Endodermal cell (in vitro differentiated cells): Measurements from ENCODE around the gene MED13L. TPM values are rescaled to one million over a fixed set of nuclear protein-coding genes. Genes with fewer than 3 reads are reported as not detected.

Experiments
- DNase-seq: peaks from one replicate; pipeline ENCODE4 v3.0.0-alpha.2; 2017
- H3K27ac ChIP-seq: 2 replicates; pipeline ENCODE4 v1.5.1; 2013; ENCODE audit warnings: mild to moderate bottlenecking, low read depth, low read length, moderate library complexity
- H3K27me3 ChIP-seq: 2 replicates; pipeline ENCODE4 v1.6.1; 2013; ENCODE audit warnings: mild to moderate bottlenecking, low read length, moderate library complexity; ENCODE audit not compliant: insufficient read depth, control insufficient read depth, poor library complexity, severe bottlenecking
- H3K36me3 ChIP-seq: 2 replicates; pipeline ENCODE4 v1.7.0; 2013; ENCODE audit warnings: mild to moderate bottlenecking, low read length, moderate library complexity; ENCODE audit not compliant: control insufficient read depth, insufficient read depth
- H3K4me1 ChIP-seq: one replicate; pipeline ENCODE4 v1.7.0; 2013; ENCODE audit warnings: low read length; ENCODE audit not compliant: control insufficient read depth, insufficient read depth
- H3K4me3 ChIP-seq: 2 replicates; pipeline ENCODE4 v1.5.1; 2013; ENCODE audit warnings: mild to moderate bottlenecking, low read length, moderate library complexity
- H3K9ac ChIP-seq: 2 replicates; pipeline ENCODE4 v1.6.1; 2013; ENCODE audit warnings: mild to moderate bottlenecking, low read length, moderate library complexity; ENCODE audit not compliant: poor library complexity, severe bottlenecking; ENCODE audit errors: extremely low read depth
- H3K9me3 ChIP-seq: 2 replicates; pipeline ENCODE4 v1.6.1; 2013; ENCODE audit warnings: mild to moderate bottlenecking, low read length, moderate library complexity; ENCODE audit not compliant: control insufficient read depth
- H3K27ac Mint-ChIP-seq: 2 replicates; pipeline ENCODE4 v1.8.0; 2020; ENCODE audit warnings: mixed read lengths
- H3K27me3 Mint-ChIP-seq: 2 replicates; pipeline ENCODE4 v1.8.0; 2021; ENCODE audit warnings: mild to moderate bottlenecking, mixed read lengths; ENCODE audit not compliant: insufficient read depth
- H3K36me3 Mint-ChIP-seq: 2 replicates; pipeline ENCODE4 v1.8.0; 2020; ENCODE audit warnings: low read depth, mixed read lengths
- H3K4me1 Mint-ChIP-seq: 2 replicates; pipeline ENCODE4 v1.8.0; 2020; ENCODE audit warnings: mixed read lengths
- H3K4me3 Mint-ChIP-seq: 2 replicates; pipeline ENCODE4 v1.8.0; 2020; ENCODE audit warnings: mild to moderate bottlenecking, moderate library complexity, mixed read lengths
- H3K9me3 Mint-ChIP-seq: 2 replicates; pipeline ENCODE4 v1.8.0; 2020; ENCODE audit warnings: mild to moderate bottlenecking, mixed read lengths
- CTCF ChIP-seq: fragments of 200-600 bp; sonication (generic); conservative IDR thresholded peaks from 2 replicates; pipeline ENCODE4 v1.5.0; 2021; ENCODE audit warnings: antibody characterized with exemption, mild to moderate bottlenecking
- WGBS, 2 experiments: methylation state at CpG; one replicate each; pipeline versions ENCODE4 v1.1.5 to v1.1.7; 2013; ENCODE audit warnings: missing lambda C conversion rate in 2 of 2, mixed read lengths in 1 of 2; ENCODE audit not compliant: insufficient coverage in 1 of 2, insufficient read length in 1 of 2; 5-methylcytosine and 5-hydroxymethylcytosine counted together
- total RNA-seq, 2 donors: library from RNA; stranded (reverse); fragmentation: NEBNext Ultra II Directional in 1 of 2; extraction: Animal tissue kit (Norgen Biotek cat#: 25700) in 1 of 2; gene quantifications; 2 replicates in 1 of 2; 3 replicates in 1 of 2; pipeline ENCODE4 v1.2.1, GENCODE V29; 2021

MED13L gene
- total RNA-seq, 2 donors from 2014 or later, result 101 to 111 TPM

- no peak overlapping the region for H3K27ac ChIP-seq
- Mint-ChIP-seq H3K27ac (peak overlapping the region; percentile 77), H3K4me1 (peaks cover 44% of the 10 kb centered on the region), H3K4me3 (no peak overlapping the region), H3K36me3 (no peaks in the 10 kb centered on the region), H3K9me3 (no peaks in the 10 kb centered on the region), H3K27me3 (no peaks in the 10 kb centered on the region)
- TF ChIP-seq CTCF, result no peak
- H3K9me3 ChIP-seq, result no peaks in the 10 kb centered on the region
- H3K4me1 ChIP-seq, result peaks cover 17% of the 10 kb centered on the region
- no peaks in the 10 kb centered on the region for H3K36me3 ChIP-seq
- no peak overlapping the region for H3K9ac ChIP-seq
- DNase-seq, result no peak
- WGBS, 2 experiments, result 82% methylated on average over 1 of the region's 1 CpG; no CpG with 5 or more reads in 1 of the 2 experiments
- H3K4me3 ChIP-seq, result peak overlapping the region; percentile 20
- no peaks in the 10 kb centered on the region for H3K27me3 ChIP-seq
These were observed 133.1 kb downstream of the MED13L start for GRCh38 chr12:116144384-116144783.

- Mint-ChIP-seq H3K4me1 (peaks cover 46% of the 10 kb centered on the region), H3K36me3 (no peaks in the 10 kb centered on the region), H3K27me3 (no peaks in the 10 kb centered on the region), H3K9me3 (no peaks in the 10 kb centered on the region), H3K27ac (peak overlapping the region; percentile 77), H3K4me3 (no peak overlapping the region)
- peak; percentile 71 for DNase-seq
- peaks cover 17% of the 10 kb centered on the region for H3K4me1 ChIP-seq
- peak overlapping the region; percentile 20 for H3K4me3 ChIP-seq
- no peaks in the 10 kb centered on the region for H3K9me3 ChIP-seq
- H3K27me3 ChIP-seq, result no peaks in the 10 kb centered on the region
- no peak overlapping the region for H3K27ac ChIP-seq
- H3K36me3 ChIP-seq, result no peaks in the 10 kb centered on the region
- no peak overlapping the region for H3K9ac ChIP-seq
- no peak for TF ChIP-seq CTCF
- 20 to 80% methylated on average over 1 of the region's 1 CpG for WGBS, 2 experiments
These were observed 133.6 kb downstream of the MED13L start for GRCh38 chr12:116143909-116144308.

GRCh38 chr12:116142936-116143898, 134.3 kb downstream of the MED13L start:
- H3K36me3 ChIP-seq, result no peaks in the 10 kb centered on the region
- Mint-ChIP-seq H3K36me3 (no peaks in the 10 kb centered on the region), H3K27me3 (no peaks in the 10 kb centered on the region), H3K9me3 (no peaks in the 10 kb centered on the region), H3K4me3 (no peak overlapping the region), H3K4me1 (peaks cover 52% of the 10 kb centered on the region), H3K27ac (peak overlapping the region; percentile 77)
- no peak for TF ChIP-seq CTCF
- peak overlapping the region; percentile 20 for H3K4me3 ChIP-seq
- no peaks in the 10 kb centered on the region for H3K9me3 ChIP-seq
- 90 to 93% methylated on average over 3 to 8 of the region's 9 CpGs for WGBS, 2 experiments
- no peak for DNase-seq
- no peak overlapping the region for H3K27ac ChIP-seq
- H3K4me1 ChIP-seq, result peaks cover 20% of the 10 kb centered on the region
- H3K27me3 ChIP-seq, result no peaks in the 10 kb centered on the region
- H3K9ac ChIP-seq, result no peak overlapping the region
